Retinal pigment epithelial cell (primary cell): ENCODE measurements around the gene NAT16.

Source experiments
- DNase-seq: peaks from one replicate; pipeline ENCODE4 v3.0.0-alpha.2; 2010; ENCODE audit warnings: low read depth
- H3K4me3 ChIP-seq: 2 replicates; pipeline ENCODE4 v1.5.1; 2011; ENCODE audit warnings: mild to moderate bottlenecking, low read length, control low read depth, moderate library complexity
- CTCF ChIP-seq: conservative IDR thresholded peaks from 2 replicates; pipeline ENCODE4 v1.5.1; 2011; ENCODE audit warnings: low read depth, low read length, control low read depth, inconsistent platforms

NAT16 gene

DNA sequence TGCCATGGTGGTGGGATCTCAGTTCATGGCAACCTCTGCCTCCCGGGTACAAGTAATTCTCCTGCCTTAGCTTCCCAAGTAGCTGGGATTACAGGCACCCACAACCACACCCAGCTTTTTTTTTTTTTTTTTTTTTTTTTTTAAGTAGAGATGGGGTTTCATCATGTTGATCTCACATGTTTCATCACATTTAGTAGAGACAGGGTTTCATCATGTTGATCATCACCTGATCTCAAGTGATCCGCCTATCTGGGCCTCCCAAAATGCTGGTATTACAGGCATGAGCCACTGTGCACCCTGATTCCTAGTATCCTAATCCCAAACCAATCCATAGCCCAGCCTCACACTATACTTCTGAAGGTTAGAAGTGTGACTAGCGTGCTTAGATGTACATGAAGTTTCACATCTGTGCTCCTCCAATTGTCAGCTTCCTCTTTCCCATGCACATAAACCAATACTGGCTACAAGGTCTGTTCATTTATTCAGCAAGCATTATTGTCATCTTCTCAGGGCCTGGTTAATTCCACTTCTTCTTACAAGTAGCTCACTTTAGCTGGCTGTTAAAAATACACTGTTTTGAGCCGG lies 6.8 kb upstream of the NAT16 start:
- TF ChIP-seq CTCF = no peak
- no peak for DNase-seq
- no peak overlapping the region for H3K4me3 ChIP-seq

DNA sequence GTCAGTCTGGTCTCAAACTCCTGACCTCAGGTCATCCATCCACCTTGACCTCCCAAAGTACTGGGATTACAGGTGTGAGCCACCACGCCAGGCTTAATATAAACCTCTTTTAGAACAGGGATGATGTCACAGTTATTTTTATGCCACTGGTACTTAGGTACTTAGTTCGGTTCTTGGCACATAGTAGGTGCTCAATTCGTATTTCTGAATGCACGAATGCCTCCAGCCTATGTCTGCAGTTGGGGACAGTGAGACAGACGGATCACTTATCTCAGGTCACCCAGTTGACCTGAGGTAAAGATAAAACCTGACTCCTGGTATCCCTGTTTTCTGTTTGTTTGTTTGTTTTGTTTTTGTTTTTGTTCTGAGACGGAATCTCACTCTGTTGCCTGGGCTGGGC lies 6.1 kb upstream of the NAT16 start:
- no peak overlapping the region for H3K4me3 ChIP-seq
- no peak for TF ChIP-seq CTCF
- DNase-seq = no peak

GRCh38 chr7:101185258-101185839 lies 5.3 kb upstream of the NAT16 start:
- DNase-seq = no peak
- no peak for TF ChIP-seq CTCF
- H3K4me3 ChIP-seq = no peak overlapping the region

DNA sequence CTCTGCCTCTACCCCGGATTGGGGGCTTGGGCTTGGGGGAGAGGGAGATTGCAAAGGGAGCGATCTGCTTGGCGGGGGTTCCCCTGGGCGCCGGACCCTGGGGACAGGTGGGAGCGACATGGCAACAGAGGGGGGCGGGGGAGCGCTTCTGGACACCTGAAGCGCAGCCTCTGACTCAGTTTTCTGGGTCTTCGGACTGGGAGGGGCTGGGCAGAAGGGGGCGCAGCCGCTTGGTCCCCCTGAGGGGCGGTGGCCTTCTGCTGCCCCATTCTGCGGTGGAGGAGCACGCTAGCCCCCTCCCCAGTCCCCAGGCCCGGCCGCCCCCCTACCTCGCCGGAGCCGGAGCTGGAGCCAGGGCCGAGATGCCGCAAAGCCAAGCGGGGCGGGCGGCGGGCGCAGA lies 380 bp downstream of the NAT16 start:
- no peak for TF ChIP-seq CTCF
- no peak for DNase-seq
- H3K4me3 ChIP-seq = no peak overlapping the region

GRCh38 chr7:101179117-101179516 lies 976 bp downstream of the NAT16 start:
- H3K4me3 ChIP-seq = no peak overlapping the region
- DNase-seq = no peak
- no peak for TF ChIP-seq CTCF

DNA sequence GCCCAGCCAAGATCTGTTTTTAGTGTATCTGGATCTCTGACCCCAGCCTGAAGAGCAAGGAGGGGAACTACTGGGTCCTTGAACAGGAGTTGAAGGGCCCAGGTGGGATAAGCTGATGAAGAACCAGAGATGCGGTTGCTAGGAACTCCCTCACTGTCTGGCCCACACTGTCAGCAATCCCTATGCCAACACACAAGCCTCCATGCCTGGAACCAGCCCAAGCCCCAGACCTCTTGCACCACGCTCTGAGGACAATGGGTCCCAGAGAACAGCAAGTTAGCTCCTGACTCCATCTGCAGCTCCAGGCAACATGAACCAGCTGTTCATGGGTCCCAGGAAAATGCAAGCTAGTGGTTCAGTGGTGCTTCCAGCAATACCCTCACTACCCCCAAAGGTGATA lies 2.4 kb downstream of the NAT16 start:
- DNase-seq = no peak
- TF ChIP-seq CTCF = no peak
- H3K4me3 ChIP-seq = no peak overlapping the region

DNA sequence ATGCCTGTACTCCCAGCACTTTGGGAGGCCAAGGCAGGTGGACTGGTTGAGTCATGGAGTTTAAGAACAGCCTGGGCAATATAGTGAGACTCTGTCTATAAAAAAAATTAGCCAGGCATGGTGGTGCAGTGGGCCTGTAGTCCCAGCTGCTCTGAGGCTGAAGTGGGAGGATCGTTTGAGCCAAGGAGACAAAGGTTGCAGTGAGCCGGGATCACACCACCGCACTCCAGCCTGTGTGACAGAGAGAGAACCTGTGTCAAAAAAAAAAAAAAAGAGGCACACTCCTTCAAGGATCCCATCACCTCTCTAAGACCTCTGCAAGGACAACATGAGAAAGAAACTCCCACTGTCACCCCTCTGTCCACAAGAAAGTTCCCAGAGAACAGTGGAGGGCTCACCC lies 4.4 kb downstream of the NAT16 start:
- no peak overlapping the region for H3K4me3 ChIP-seq
- no peak for DNase-seq
- no peak for TF ChIP-seq CTCF
